Ishikawa (cell line): Measurements from ENCODE around the gene HMCN1.

Experiments used
- CEBPB ChIP-seq: IDR thresholded peaks from 2 replicates; pipeline ENCODE4 v1.6.1; 2012
- CREB1 ChIP-seq: IDR thresholded peaks from 2 replicates; pipeline ENCODE4 v1.6.1; 2012; ENCODE audit warnings: low read depth
- EGR1 ChIP-seq: IDR thresholded peaks from 2 replicates; pipeline ENCODE4 v1.6.1; 2012
- EP300 ChIP-seq: IDR thresholded peaks from 2 replicates; pipeline ENCODE4 v1.6.1; 2012; ENCODE audit warnings: borderline replicate concordance
- FOXM1 ChIP-seq: IDR thresholded peaks from 2 replicates; pipeline ENCODE4 v1.6.1; 2012; ENCODE audit warnings: low read depth, borderline replicate concordance
- MAX ChIP-seq: IDR thresholded peaks from 2 replicates; pipeline ENCODE4 v1.6.1; 2012
- NFIC ChIP-seq: IDR thresholded peaks from 2 replicates; pipeline ENCODE4 v1.6.1; 2012
- RAD21 ChIP-seq: IDR thresholded peaks from 2 replicates; pipeline ENCODE4 v1.6.1; 2012; ENCODE audit warnings: low read depth
- REST ChIP-seq: IDR thresholded peaks from 2 replicates; pipeline ENCODE4 v1.6.1; 2012; ENCODE audit warnings: low read depth, mild to moderate bottlenecking
- TAF1 ChIP-seq: IDR thresholded peaks from 2 replicates; pipeline ENCODE4 v1.6.1; 2012; ENCODE audit warnings: low read depth, mild to moderate bottlenecking
- TCF12 ChIP-seq: IDR thresholded peaks from 2 replicates; pipeline ENCODE4 v1.6.1; 2012; ENCODE audit warnings: low read depth
- TEAD4 ChIP-seq: IDR thresholded peaks from 2 replicates; pipeline ENCODE4 v1.6.1; 2012
- YY1 ChIP-seq: IDR thresholded peaks from 2 replicates; pipeline ENCODE4 v1.6.1; 2012; ENCODE audit warnings: low read depth
- ZBTB7A ChIP-seq: IDR thresholded peaks from 2 replicates; pipeline ENCODE4 v1.6.1; 2012; ENCODE audit warnings: low read depth
- TF ChIP-seq, protein P1 (sequence below): IDR thresholded peaks from 2 replicates; pipeline ENCODE4 v1.6.1; 2012

Gene HMCN1

GRCh38 chr1:186093437-186093836 is 359.2 kb downstream of the HMCN1 start:
- TF ChIP-seq TEAD4 (no peak), ZBTB7A (no peak), RAD21 (no peak), EP300 (no peak), REST (no peak), NFIC (no peak), CREB1 (no peak), EGR1 (no peak), TCF12 (no peak)

- TF ChIP-seq ZBTB7A (no peak), MAX (no peak), RAD21 (no peak), YY1 (no peak), CEBPB (no peak), REST (no peak), CREB1 (no peak), TEAD4 (no peak), FOXM1 (no peak), TCF12 (no peak)
- TF ChIP-seq, protein P1, sequence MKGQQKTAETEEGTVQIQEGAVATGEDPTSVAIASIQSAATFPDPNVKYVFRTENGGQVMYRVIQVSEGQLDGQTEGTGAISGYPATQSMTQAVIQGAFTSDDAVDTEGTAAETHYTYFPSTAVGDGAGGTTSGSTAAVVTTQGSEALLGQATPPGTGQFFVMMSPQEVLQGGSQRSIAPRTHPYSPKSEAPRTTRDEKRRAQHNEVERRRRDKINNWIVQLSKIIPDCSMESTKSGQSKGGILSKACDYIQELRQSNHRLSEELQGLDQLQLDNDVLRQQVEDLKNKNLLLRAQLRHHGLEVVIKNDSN = no peak
These were observed 360.0 kb downstream of the HMCN1 start for GRCh38 chr1:186094172-186094571.

DNA sequence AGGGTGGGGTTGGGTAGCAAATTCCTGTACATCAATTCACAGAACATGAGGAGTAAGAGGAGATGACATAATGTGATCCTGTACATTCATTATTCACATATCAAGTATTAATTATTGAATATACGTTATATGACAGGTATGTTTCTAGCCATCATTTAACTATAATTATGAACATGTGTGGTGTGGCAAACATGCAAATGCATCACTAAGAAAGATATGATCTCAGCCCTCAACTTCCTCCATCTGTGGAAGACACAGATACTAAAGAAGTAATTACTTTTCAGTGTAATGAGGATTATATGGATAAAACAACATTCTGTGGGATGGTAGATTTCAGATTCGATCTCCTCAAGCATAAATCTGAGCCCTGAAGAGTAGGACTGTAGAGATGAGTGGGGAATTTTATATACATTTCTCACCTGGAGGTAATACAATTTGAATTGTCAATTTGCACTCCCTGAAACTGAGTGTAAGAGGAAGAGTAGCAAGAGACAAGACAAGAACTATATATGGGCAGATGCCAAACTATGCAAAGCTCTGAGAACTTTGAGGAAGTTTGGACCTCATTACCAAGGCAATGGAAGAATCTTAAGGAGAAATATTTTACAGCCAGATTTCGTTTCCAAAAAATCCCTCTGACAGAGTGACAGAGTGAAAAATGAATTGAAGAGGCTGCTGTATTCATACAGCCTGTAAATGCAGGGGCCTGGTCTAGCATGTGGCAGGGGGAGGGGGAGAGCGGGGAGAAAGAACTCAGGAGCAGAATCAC is 365.3 kb downstream of the HMCN1 start:
- TF ChIP-seq TEAD4 = no peak
- TF ChIP-seq CREB1 = no peak
- no peak for TF ChIP-seq EP300
- no peak for TF ChIP-seq MAX
- TF ChIP-seq RAD21 = no peak
- TF ChIP-seq TCF12 = no peak
- no peak for TF ChIP-seq TAF1
- TF ChIP-seq, protein P1 = no peak
- no peak for TF ChIP-seq REST
- TF ChIP-seq FOXM1 = no peak
- no peak for TF ChIP-seq ZBTB7A
- TF ChIP-seq YY1 = no peak
- TF ChIP-seq NFIC = no peak
- TF ChIP-seq CEBPB = no peak
- no peak for TF ChIP-seq EGR1

- no peak for TF ChIP-seq EGR1
- TF ChIP-seq CEBPB = no peak
- TF ChIP-seq, protein P1 = no peak
- no peak for TF ChIP-seq CREB1
- no peak for TF ChIP-seq NFIC
- no peak for TF ChIP-seq EP300
- no peak for TF ChIP-seq TCF12
- no peak for TF ChIP-seq FOXM1
- TF ChIP-seq TAF1 = no peak
- TF ChIP-seq YY1 = no peak
- no peak for TF ChIP-seq RAD21
- no peak for TF ChIP-seq REST
These were observed 367.9 kb downstream of the HMCN1 start for GRCh38 chr1:186102107-186102506.
